ENCODE results near the gene MRGPRD. TPM values are rescaled to one million over a fixed set of nuclear protein-coding genes. Genes with fewer than 3 reads are reported as not detected.

Gene MRGPRD
- total and polyA plus RNA-seq, 2 experiments from 2014 or later = not detected

GRCh38 chr11:69005631-69006368 lies 25.0 kb upstream of the MRGPRD start (continued):
- TF ChIP-seq ZNF462 (CRISPR knock-in tag; IDR thresholded peaks at IDR 0.05) (no peak), EZH2 (IDR thresholded peaks at IDR 0.05; ENCODE audit: low read depth, unreplicated experiment) (no peak), STAT1 (IDR thresholded peaks at IDR 0.05; ENCODE audit: unreplicated experiment) (no peak), POLR2AphosphoS5 (IDR thresholded peaks at IDR 0.05; ENCODE audit: low read depth) (no peak), REST (IDR thresholded peaks at IDR 0.05; ENCODE audit: unreplicated experiment) (no peak)

Data from GM23338 (cell line).